Spleen (tissue), 11 donors: ENCODE measurements around the gene HABP2. TPM values are rescaled to one million over a fixed set of nuclear protein-coding genes. Genes with fewer than 3 reads are reported as not detected.

Experiments used
- DNase-seq: peaks from one replicate; pipeline ENCODE4 v3.0.0-alpha.2; 2020
- H3K27ac ChIP-seq, 8 donors: fragments of 200-600 bp; sonication (generic) in 7 of 8; 1 replicate in 4 of 8; 2 replicates in 4 of 8; pipeline versions ENCODE4 v1.5.0 to v1.8.0; 2016 to 2021; ENCODE audit warnings: inconsistent platforms in 4 of 8, mild to moderate bottlenecking in 4 of 8, moderate library complexity in 1 of 8
- H3K27me3 ChIP-seq, 7 donors: fragments of 200-600 bp; sonication (generic) in 6 of 7; replicated peaks in 1 of 7; 1 replicate in 4 of 7; 2 replicates in 3 of 7; pipeline versions ENCODE4 v1.5.0 to v1.8.0; 2016 to 2021; ENCODE audit warnings: inconsistent platforms in 3 of 7, mild to moderate bottlenecking in 1 of 7
- H3K36me3 ChIP-seq, 6 donors: fragments of 200-600 bp; sonication (generic) in 5 of 6; 1 replicate in 4 of 6; 2 replicates in 2 of 6; pipeline versions ENCODE4 v1.5.0 to v1.8.0; 2016 to 2021; ENCODE audit warnings: inconsistent platforms in 2 of 6
- H3K4me1 ChIP-seq, 6 donors: fragments of 200-600 bp; sonication (generic) in 5 of 6; 1 replicate in 3 of 6; 2 replicates in 3 of 6; pipeline versions ENCODE4 v1.5.0 to v1.8.0; 2016 to 2021; ENCODE audit warnings: inconsistent platforms in 3 of 6
- H3K4me3 ChIP-seq, 8 donors: fragments of 200-600 bp; sonication (generic) in 7 of 8; 1 replicate in 4 of 8; 2 replicates in 4 of 8; pipeline versions ENCODE4 v1.5.0 to v1.8.0; 2016 to 2021; ENCODE audit warnings: inconsistent platforms in 4 of 8, mild to moderate bottlenecking in 4 of 8, moderate library complexity in 2 of 8
- H3K9me3 ChIP-seq, 8 donors: fragments of 200-600 bp; sonication (generic) in 7 of 8; 1 replicate in 4 of 8; 2 replicates in 4 of 8; pipeline versions ENCODE4 v1.5.0 to v1.8.0; 2016 to 2021; ENCODE audit warnings: inconsistent platforms in 4 of 8
- CTCF ChIP-seq, 11 experiments: fragments of 200-600 bp in 7 of 11; fragments of 450-650 bp in 4 of 11; sonication (generic) in 4 of 11; IDR thresholded peaks in 8 of 11; conservative IDR thresholded peaks in 3 of 11; 1 replicate in 7 of 11; 2 replicates in 4 of 11; pipeline versions ENCODE4 v1.4.0 to v1.8.0; 2016 to 2021; ENCODE audit warnings: antibody characterized with exemption in 11 of 11, inconsistent platforms in 4 of 11, mild to moderate bottlenecking in 1 of 11
- POLR2A ChIP-seq, 3 donors: fragments of 450-650 bp; IDR thresholded peaks; one replicate each; pipeline ENCODE4 v1.5.1; 2017; ENCODE audit warnings: antibody characterized with exemption in 3 of 3, mild to moderate bottlenecking in 1 of 3
- POLR2AphosphoS5 ChIP-seq, 3 donors: sonication (generic); formaldehyde crosslinking; IDR thresholded peaks; one replicate each; pipeline ENCODE4 v1.5.1; 2017; ENCODE audit warnings: antibody characterized with exemption in 3 of 3
- WGBS, 5 donors: extraction: QIAGEN DNeasy Blood & Tissue Kit in 3 of 5; methylation state at CpG; one replicate each; pipeline versions ENCODE4 v1.1.5 to v1.1.7; 2013 to 2018; 5-methylcytosine and 5-hydroxymethylcytosine counted together
- intact Hi-C: fragments of 100-400 bp; cut with DNase I; formaldehyde crosslinking; loops from one replicate; pipeline ENCODE4 v1.15.0; 2023; ENCODE audit warnings: low total_unique reads
- polyA plus RNA-seq, 3 donors: library from polyadenylated mRNA; stranded (reverse); fragments of 200-250 nt; gene quantifications; one replicate each; pipeline ENCODE4 v1.2.1, GENCODE V29; 2013
- total RNA-seq, 7 donors: library from RNA; depleted of rRNA in 3 of 7; stranded (reverse); fragments of >200 nt in 3 of 7; fragmentation: NEBNext Ultra II Directional in 4 of 7; extraction: Animal tissue kit (Norgen Biotek cat#: 25700) in 4 of 7; gene quantifications; one replicate each; pipeline versions ENCODE4 v1.1.0 to v1.2.1, GENCODE V29; 2016 to 2021
- donor health status: healthy with polysubstance abuse.
- donor health status: DM: no; HTN: no; CAD: no; lungs with moderate emphysema.
- donor health status: DM: no; HTN: no; CAD: no.
- donor health status: Bipolar disorder and iron deficiency.
- donor health status: healthy.
- donor health status: DM: no; HTN: no; CAD: no.
- donor health status: DM: yes; HTN: yes; CAD: no.

The HABP2 gene
- total and polyA plus RNA-seq, 10 donors: not detected

DNA sequence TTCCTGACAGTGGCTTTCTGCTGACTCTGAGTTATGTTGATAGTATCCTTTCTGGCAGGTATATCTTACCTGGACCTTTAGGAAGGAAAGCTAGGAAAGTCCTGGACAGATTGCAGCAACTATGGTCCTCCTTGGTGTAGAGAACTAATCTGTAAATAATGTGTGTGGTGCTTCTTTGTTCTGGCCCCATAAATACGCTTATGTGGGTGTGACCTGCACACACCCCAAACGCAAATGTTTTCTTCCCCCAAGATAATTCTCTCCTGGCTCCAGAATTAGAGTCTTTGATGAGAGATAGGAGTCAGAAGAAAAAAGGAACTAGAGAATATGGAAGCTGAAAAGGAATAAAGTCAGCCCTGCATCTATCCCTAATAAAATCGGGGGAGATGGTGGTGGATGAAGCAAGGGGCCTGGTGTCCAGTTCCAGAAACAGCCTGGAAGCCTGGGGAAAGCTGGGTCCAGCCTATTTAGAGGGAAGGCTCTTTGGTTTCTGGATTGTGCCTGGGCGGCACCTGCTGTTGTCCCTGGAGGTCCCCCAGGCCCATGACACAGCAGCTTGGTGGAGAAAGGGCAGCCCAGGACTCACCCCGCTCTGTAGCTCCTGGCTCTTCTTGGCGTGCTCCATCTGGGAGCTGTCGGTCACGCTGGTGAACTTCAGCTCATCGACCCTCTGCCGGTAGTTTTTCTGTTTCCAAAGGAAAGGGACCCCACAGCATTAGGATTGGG lies 72.8 kb downstream of the HABP2 start:
- Histone ChIP-seq H3K4me1 (no peaks in the 10 kb centered on the region), H3K27me3 (peaks cover 0 to 27% (median 0%) of the 10 kb centered on the region in 7 donors), H3K36me3 (no peaks in the 10 kb centered on the region), H3K4me3 (no peak overlapping the region), H3K9me3 (no peaks in the 10 kb centered on the region), H3K27ac (no peak overlapping the region)
- TF ChIP-seq CTCF (IDR thresholded peaks at IDR 0.05 in 8 of 11, conservative IDR thresholded peaks at IDR 0.05 in 3 of 11) (no peak), POLR2A (IDR thresholded peaks at IDR 0.05) (no peak), POLR2AphosphoS5 (IDR thresholded peaks at IDR 0.05) (no peak)
- intact Hi-C loops: no loop called here
- no peak for DNase-seq
- WGBS, 5 donors: 79 to 94% (median 92%) methylated on average over 10 of the region's 10 CpGs

DNA sequence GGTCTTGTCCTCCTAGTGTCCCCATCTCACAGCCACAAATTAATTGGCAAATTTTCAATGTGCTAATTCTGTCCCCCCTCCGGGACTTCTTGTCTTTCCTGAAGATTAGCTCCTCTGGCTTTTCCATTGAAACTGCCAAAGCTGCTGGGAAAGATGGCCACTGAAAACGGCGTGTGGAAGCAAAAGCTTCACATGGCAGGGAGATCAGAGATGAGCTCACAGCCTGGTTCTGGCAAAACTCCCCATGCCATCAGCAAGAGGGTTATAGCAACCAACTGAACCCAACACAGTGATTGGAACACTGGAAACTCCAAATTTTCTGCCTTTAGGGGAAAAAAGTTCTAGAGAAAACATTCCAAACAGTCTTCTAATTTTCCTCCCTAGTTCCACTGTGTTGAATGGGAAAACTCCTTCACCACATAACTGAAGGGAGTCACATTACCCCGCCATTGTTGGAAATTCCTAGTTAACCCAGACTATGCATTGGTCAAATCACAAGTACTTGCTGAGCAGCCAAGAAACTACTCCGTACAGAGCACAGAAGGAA lies 74.0 kb downstream of the HABP2 start:
- no peaks in the 10 kb centered on the region for H3K4me1 ChIP-seq
- H3K27ac ChIP-seq: no peak overlapping the region
- TF ChIP-seq POLR2AphosphoS5 (IDR thresholded peaks at IDR 0.05) (no peak), CTCF (IDR thresholded peaks at IDR 0.05 in 8 of 11, conservative IDR thresholded peaks at IDR 0.05 in 3 of 11) (no peak), POLR2A (IDR thresholded peaks at IDR 0.05) (no peak)
- no peak for DNase-seq
- H3K4me3 ChIP-seq: no peak overlapping the region
- intact Hi-C loops: no loop called here
- H3K9me3 ChIP-seq: no peaks in the 10 kb centered on the region
- peaks cover 0 to 14% (median 0%) of the 10 kb centered on the region in 7 donors for H3K27me3 ChIP-seq
- no peaks in the 10 kb centered on the region for H3K36me3 ChIP-seq
- 59 to 66% (median 65%) methylated on average over 5 of the region's 5 CpGs for WGBS, 5 donors

- Histone ChIP-seq H3K4me1 (no peaks in the 10 kb centered on the region), H3K36me3 (no peaks in the 10 kb centered on the region), H3K9me3 (no peaks in the 10 kb centered on the region), H3K27me3 (peaks cover 0 to 13% (median 0%) of the 10 kb centered on the region in 7 donors), H3K4me3 (no peak overlapping the region), H3K27ac (no peak overlapping the region)
- intact Hi-C loops: no loop called here
- TF ChIP-seq POLR2A (IDR thresholded peaks at IDR 0.05) (no peak), POLR2AphosphoS5 (IDR thresholded peaks at IDR 0.05) (no peak)
- DNase-seq: no peak
- WGBS, 5 donors: 55 to 77% (median 72%) methylated on average over 6 of the region's 6 CpGs
Observed at GRCh38 chr10:113627836-113628235, 75.0 kb downstream of the HABP2 start.

- Histone ChIP-seq H3K9me3 (no peaks in the 10 kb centered on the region), H3K27me3 (peaks cover 0 to 13% (median 0%) of the 10 kb centered on the region in 7 donors), H3K4me1 (no peaks in the 10 kb centered on the region), H3K36me3 (no peaks in the 10 kb centered on the region), H3K4me3 (no peak overlapping the region), H3K27ac (no peak overlapping the region)
- intact Hi-C loops: no loop called here
- TF ChIP-seq CTCF (IDR thresholded peaks at IDR 0.05 in 8 of 11, conservative IDR thresholded peaks at IDR 0.05 in 3 of 11) (no peak), POLR2AphosphoS5 (IDR thresholded peaks at IDR 0.05) (no peak), POLR2A (IDR thresholded peaks at IDR 0.05) (no peak)
- no peak for DNase-seq
- 77 to 88% (median 83%) methylated on average over 2 of the region's 2 CpGs for WGBS, 5 donors
Observed at GRCh38 chr10:113628607-113629153, 75.8 kb downstream of the HABP2 start.
